HEK293T (cell line): ENCODE results near the gene COL9A3.

Source experiments
- BHLHE40 ChIP-seq: fragments of 450-650 bp; IDR thresholded peaks from 2 replicates; pipeline ENCODE4 v1.6.1; 2016; ENCODE audit warnings: mild to moderate bottlenecking, moderate library complexity, borderline replicate concordance
- CTBP1 ChIP-seq: fragments of 450-650 bp; IDR thresholded peaks from 2 replicates; pipeline ENCODE4 v1.6.1; 2016; ENCODE audit warnings: borderline replicate concordance
- ELF4 ChIP-seq: fragments of 450-650 bp; IDR thresholded peaks from 2 replicates; pipeline ENCODE4 v1.6.1; 2017; ENCODE audit warnings: antibody characterized with exemption
- FOXA1 ChIP-seq: fragments of 450-650 bp; IDR thresholded peaks from 2 replicates; pipeline ENCODE4 v1.6.1; 2016; ENCODE audit warnings: mild to moderate bottlenecking
- FOXK2 ChIP-seq: fragments of 450-650 bp; IDR thresholded peaks from 2 replicates; pipeline ENCODE4 v1.6.1; 2016; ENCODE audit warnings: mild to moderate bottlenecking
- FOXM1 ChIP-seq: fragments of 450-650 bp; IDR thresholded peaks from 2 replicates; pipeline ENCODE4 v1.6.1; 2017; ENCODE audit warnings: mild to moderate bottlenecking, borderline replicate concordance
- L3MBTL2 ChIP-seq: fragments of 450-650 bp; conservative IDR thresholded peaks from 2 replicates; pipeline ENCODE4 v1.6.1; 2016; ENCODE audit warnings: mild to moderate bottlenecking
- LEF1 ChIP-seq: fragments of 450-650 bp; IDR thresholded peaks from 2 replicates; pipeline ENCODE4 v1.6.1; 2017; ENCODE audit warnings: mild to moderate bottlenecking, borderline replicate concordance
- NFRKB ChIP-seq: fragments of 450-650 bp; IDR thresholded peaks from 2 replicates; pipeline ENCODE4 v1.6.1; 2016; ENCODE audit warnings: mild to moderate bottlenecking, moderate library complexity
- SP1 ChIP-seq: fragments of 450-650 bp; IDR thresholded peaks from 2 replicates; pipeline ENCODE4 v1.6.1; 2017
- SUZ12 ChIP-seq: fragments of 450-650 bp; IDR thresholded peaks from 2 replicates; pipeline ENCODE4 v1.6.1; 2016; ENCODE audit warnings: mild to moderate bottlenecking
- TARDBP ChIP-seq: fragments of 450-650 bp; IDR thresholded peaks from 2 replicates; pipeline ENCODE4 v1.6.1; 2016
- ZNF384 ChIP-seq: fragments of 450-650 bp; IDR thresholded peaks from 2 replicates; pipeline ENCODE4 v1.6.1; 2016

DNA sequence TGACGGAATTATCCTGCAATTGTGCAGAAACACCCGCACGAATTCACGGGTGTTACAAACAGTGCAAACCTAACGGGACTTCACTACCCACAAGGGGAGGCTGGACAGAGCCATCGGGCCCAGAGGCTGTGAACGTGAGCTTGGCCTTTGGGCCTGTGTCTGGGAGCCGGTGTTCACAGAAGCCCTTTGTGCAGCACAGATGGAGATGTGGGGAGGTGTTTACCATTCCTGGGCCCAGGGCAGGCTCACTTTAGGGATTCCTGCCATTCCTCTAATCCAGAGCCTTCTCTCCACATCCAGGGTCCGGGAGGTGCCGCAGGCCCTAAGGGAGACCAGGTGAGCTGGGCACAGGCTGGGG, 15.0 kb downstream of the COL9A3 start:
- TF ChIP-seq L3MBTL2, result no peak
- TF ChIP-seq SUZ12, result no peak
- no peak for TF ChIP-seq TARDBP
- no peak for TF ChIP-seq NFRKB
- no peak for TF ChIP-seq FOXM1
- TF ChIP-seq LEF1, result no peak
- TF ChIP-seq BHLHE40, result no peak
- no peak for TF ChIP-seq ZNF384
- no peak for TF ChIP-seq CTBP1
- TF ChIP-seq FOXK2, result no peak
- no peak for TF ChIP-seq ELF4
- no peak for TF ChIP-seq FOXA1
- no peak for TF ChIP-seq SP1
